Thoracic aorta endothelial cell (primary cell): ENCODE results near the gene FRRS1. TPM values are rescaled to one million over a fixed set of nuclear protein-coding genes. Genes with fewer than 3 reads are reported as not detected.

Experiments used
- small RNA-seq: library from RNA; depleted of rRNA; stranded (forward); fragments of <200 nt; gene quantifications from one replicate; pipeline ENCODE3, GENCODE V24; 2012
- total RNA-seq: library from RNA; depleted of rRNA; stranded (reverse); fragments of >200 nt; gene quantifications from 2 replicates; pipeline ENCODE4 v1.2.3, GENCODE V29; 2012

The FRRS1 gene
- 2.0 and 2.7 TPM in 2 replicates for total RNA-seq

GRCh38 chr1:99766378-99766800 lies at the start of gene FRRS1:
Gene FRRS1 (minus strand): TSS chr1:99766635. CDS start chr1:99748768, 17,867 bp downstream.

Small RNA genes within 50 kb of the gene (small RNA-seq; reads per million reads assigned to genes)
- gene RF00019 (not detected), gene RNU4-75P (not detected)

Other genes starting within 250 kb of the FRRS1 start
- gene PALMD, start 120.5 kb downstream of the FRRS1 start, total RNA-seq, result 76.2 and 127 TPM in 2 replicates
- 19.7 and 23.7 TPM in 2 replicates for gene AGL, start 83.7 kb upstream of the FRRS1 start, total RNA-seq
- 44.1 and 44.7 TPM in 2 replicates for gene SLC35A3, start 203.4 kb upstream of the FRRS1 start, total RNA-seq